HEK293T (cell line): ENCODE results near the gene PRKCE.

Source experiments
- CTCF ChIA-PET: fragments of 350-600 bp; formaldehyde crosslinking; extraction: SDS; loops from one replicate; lab custom pipeline; 2021; ENCODE audit warnings: antibody characterized with exemption, inconsistent platforms; lab: Yijun Ruan, JAX
- POLR2A ChIA-PET: fragments of 350-600 bp; formaldehyde crosslinking; extraction: SDS; loops from one replicate; lab custom pipeline; 2020; ENCODE audit warnings: antibody characterized with exemption, inconsistent platforms; lab: Yijun Ruan, JAX
- DNase-seq: peaks from one replicate; pipeline ENCODE4 v3.0.0; 2012; ENCODE audit warnings: mixed read lengths; ENCODE audit errors: extremely low spot score
- ARNT ChIP-seq: fragments of 450-650 bp; IDR thresholded peaks from 2 replicates; pipeline ENCODE4 v1.6.1; 2017; ENCODE audit warnings: mild to moderate bottlenecking
- BHLHE40 ChIP-seq: fragments of 450-650 bp; IDR thresholded peaks from 2 replicates; pipeline ENCODE4 v1.6.1; 2016; ENCODE audit warnings: mild to moderate bottlenecking, moderate library complexity, borderline replicate concordance
- CTBP1 ChIP-seq: fragments of 450-650 bp; IDR thresholded peaks from 2 replicates; pipeline ENCODE4 v1.6.1; 2016; ENCODE audit warnings: borderline replicate concordance
- ELF4 ChIP-seq: fragments of 450-650 bp; IDR thresholded peaks from 2 replicates; pipeline ENCODE4 v1.6.1; 2017; ENCODE audit warnings: antibody characterized with exemption
- FOXA1 ChIP-seq: fragments of 450-650 bp; IDR thresholded peaks from 2 replicates; pipeline ENCODE4 v1.6.1; 2016; ENCODE audit warnings: mild to moderate bottlenecking
- FOXK2 ChIP-seq: fragments of 450-650 bp; IDR thresholded peaks from 2 replicates; pipeline ENCODE4 v1.6.1; 2016; ENCODE audit warnings: mild to moderate bottlenecking
- FOXM1 ChIP-seq: fragments of 450-650 bp; IDR thresholded peaks from 2 replicates; pipeline ENCODE4 v1.6.1; 2017; ENCODE audit warnings: mild to moderate bottlenecking, borderline replicate concordance
- HDGF ChIP-seq: fragments of 450-650 bp; IDR thresholded peaks from 2 replicates; pipeline ENCODE4 v1.6.1; 2017; ENCODE audit warnings: antibody characterized with exemption, borderline replicate concordance
- L3MBTL2 ChIP-seq: fragments of 450-650 bp; conservative IDR thresholded peaks from 2 replicates; pipeline ENCODE4 v1.6.1; 2016; ENCODE audit warnings: mild to moderate bottlenecking
- LEF1 ChIP-seq: fragments of 450-650 bp; IDR thresholded peaks from 2 replicates; pipeline ENCODE4 v1.6.1; 2017; ENCODE audit warnings: mild to moderate bottlenecking, borderline replicate concordance
- NFRKB ChIP-seq: fragments of 450-650 bp; IDR thresholded peaks from 2 replicates; pipeline ENCODE4 v1.6.1; 2016; ENCODE audit warnings: mild to moderate bottlenecking, moderate library complexity
- PKNOX1 ChIP-seq: fragments of 450-650 bp; IDR thresholded peaks from 2 replicates; pipeline ENCODE4 v1.6.1; 2016
- SP1 ChIP-seq: fragments of 450-650 bp; IDR thresholded peaks from 2 replicates; pipeline ENCODE4 v1.6.1; 2017
- SUZ12 ChIP-seq: fragments of 450-650 bp; IDR thresholded peaks from 2 replicates; pipeline ENCODE4 v1.6.1; 2016; ENCODE audit warnings: mild to moderate bottlenecking
- TARDBP ChIP-seq: fragments of 450-650 bp; IDR thresholded peaks from 2 replicates; pipeline ENCODE4 v1.6.1; 2016
- ZNF384 ChIP-seq: fragments of 450-650 bp; IDR thresholded peaks from 2 replicates; pipeline ENCODE4 v1.6.1; 2016

The PRKCE gene

GRCh38 chr2:45951025-45951727 is 299.7 kb downstream of the PRKCE start:
- CTCF ChIA-PET = no interaction called here

GRCh38 chr2:45952591-45952990 is 301.1 kb downstream of the PRKCE start:
- DNase-seq = no peak
- ChIA-PET POLR2A (no interaction called here), CTCF (no interaction called here)
- TF ChIP-seq PKNOX1 = peak; percentile 86
- TF ChIP-seq LEF1 = no peak
- peak; percentile 45; the same call in 1 of the 2 replicates for TF ChIP-seq CTBP1

More at GRCh38 chr2:45951025-45951727, 299.7 kb downstream of the PRKCE start:
- no peak for DNase-seq
- POLR2A ChIA-PET = no interaction called here
- TF ChIP-seq HDGF (no peak), SP1 (no peak), ARNT (no peak), PKNOX1 (no peak), BHLHE40 (no peak)

GRCh38 chr2:45953376-45954027 is 302.0 kb downstream of the PRKCE start:
- POLR2A ChIA-PET = no interaction called here
- CTCF ChIA-PET = interaction anchor here (1.3 kb wide), 1 partner anchor 9 kb away, joined by 3 read pairs; no protein-coding TSS in a partner anchor
- no peak for TF ChIP-seq SP1
- no peak for TF ChIP-seq ZNF384
- TF ChIP-seq BHLHE40 = no peak
- no peak for TF ChIP-seq PKNOX1
- no peak for TF ChIP-seq FOXA1
- TF ChIP-seq NFRKB = no peak
- no peak for TF ChIP-seq SUZ12
- no peak for TF ChIP-seq TARDBP
- no peak for TF ChIP-seq FOXK2
- TF ChIP-seq ARNT = no peak
- no peak for TF ChIP-seq LEF1
- no peak for TF ChIP-seq CTBP1
- no peak for TF ChIP-seq ELF4
- no peak for TF ChIP-seq L3MBTL2
- DNase-seq = no peak

GRCh38 chr2:45954233-45954850 is 302.9 kb downstream of the PRKCE start:
- POLR2A ChIA-PET = no interaction called here
- CTCF ChIA-PET = interaction anchor here (1.3 kb wide), 1 partner anchor 8 kb away, joined by 3 read pairs; no protein-coding TSS in a partner anchor
- no peak for TF ChIP-seq FOXA1
- TF ChIP-seq PKNOX1 = no peak
- no peak for TF ChIP-seq SP1
- no peak for TF ChIP-seq NFRKB
- TF ChIP-seq FOXK2 = no peak
- TF ChIP-seq LEF1 = no peak
- TF ChIP-seq L3MBTL2 = no peak
- no peak for TF ChIP-seq HDGF
- TF ChIP-seq TARDBP = no peak
- TF ChIP-seq ARNT = no peak
- no peak for TF ChIP-seq SUZ12
- no peak for TF ChIP-seq CTBP1
- no peak for TF ChIP-seq ELF4
- no peak for TF ChIP-seq ZNF384
- no peak for TF ChIP-seq BHLHE40
- TF ChIP-seq FOXM1 = no peak

GRCh38 chr2:45957533-45958227 is 306.2 kb downstream of the PRKCE start:
- ChIA-PET CTCF (no interaction called here), POLR2A (no interaction called here)
- TF ChIP-seq ARNT = no peak
- TF ChIP-seq ZNF384 = no peak
- no peak for TF ChIP-seq L3MBTL2
- no peak for DNase-seq

More at GRCh38 chr2:45954233-45954850, 302.9 kb downstream of the PRKCE start:
- DNase-seq = no peak
